ENCODE data around the gene MDH1B.

DNA sequence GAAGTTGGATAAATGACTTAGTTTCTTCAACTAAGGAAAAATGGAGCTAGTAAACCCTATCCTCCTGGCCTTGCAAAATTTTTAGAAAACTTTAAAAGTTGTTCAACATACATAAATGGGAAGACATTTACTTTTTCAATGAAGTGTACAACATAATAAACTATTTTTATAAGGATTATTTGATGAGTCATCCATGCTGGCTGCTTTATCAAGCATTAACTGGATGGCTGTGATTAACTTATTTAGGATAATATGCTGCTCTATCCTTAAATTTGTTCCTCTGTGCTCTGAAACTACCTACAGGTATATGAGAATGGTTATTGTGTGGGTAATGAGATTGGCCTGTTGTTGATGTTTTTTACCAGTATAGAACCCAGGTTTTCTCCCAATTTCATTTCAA lies 68.2 kb downstream of the MDH1B start:
- TF ChIP-seq EP300 (conservative IDR thresholded peaks at IDR 0.05; ENCODE audit: poor library complexity, severe bottlenecking) (no peak), EZH2 (IDR thresholded peaks at IDR 0.05; ENCODE audit: borderline replicate concordance, insufficient read depth, low read length, poor library complexity, severe bottlenecking) (no peak), CTCF (IDR thresholded peaks at IDR 0.05; ENCODE audit: poor library complexity, severe bottlenecking) (no peak), POLR2AphosphoS5 (IDR thresholded peaks at IDR 0.05) (no peak), RAD21 (conservative IDR thresholded peaks at IDR 0.05) (no peak)
